Panc1 (cell line): ENCODE results near the gene SLC7A14.

Experiments
- POLR2AphosphoS5 ChIP-seq: IDR thresholded peaks from 2 replicates; pipeline ENCODE4 v1.6.1; 2012; ENCODE audit warnings: mild to moderate bottlenecking, low read depth, low read length, moderate library complexity
- REST ChIP-seq, 2 experiments: IDR thresholded peaks; 2 replicates each; pipeline ENCODE4 v1.6.1; 2011 to 2012; ENCODE audit warnings: low read depth in 2 of 2, control low read depth in 1 of 2, low read length in 1 of 2, mild to moderate bottlenecking in 1 of 2, moderate library complexity in 1 of 2; ENCODE audit not compliant: insufficient read depth in 1 of 2
- TCF7L2 ChIP-seq: IDR thresholded peaks from 2 replicates; pipeline ENCODE4 v1.6.1; 2011; ENCODE audit warnings: mild to moderate bottlenecking, low read depth, low read length, inconsistent platforms
- TF ChIP-seq, protein P1 (sequence below): fragments of 450-650 bp; IDR thresholded peaks from 2 replicates; pipeline ENCODE4 v1.5.1; 2017; ENCODE audit warnings: mild to moderate bottlenecking

GRCh38 chr3:170493712-170494182 is 92.1 kb downstream of the SLC7A14 start:
- TF ChIP-seq POLR2AphosphoS5: no peak
- TF ChIP-seq, protein P1, sequence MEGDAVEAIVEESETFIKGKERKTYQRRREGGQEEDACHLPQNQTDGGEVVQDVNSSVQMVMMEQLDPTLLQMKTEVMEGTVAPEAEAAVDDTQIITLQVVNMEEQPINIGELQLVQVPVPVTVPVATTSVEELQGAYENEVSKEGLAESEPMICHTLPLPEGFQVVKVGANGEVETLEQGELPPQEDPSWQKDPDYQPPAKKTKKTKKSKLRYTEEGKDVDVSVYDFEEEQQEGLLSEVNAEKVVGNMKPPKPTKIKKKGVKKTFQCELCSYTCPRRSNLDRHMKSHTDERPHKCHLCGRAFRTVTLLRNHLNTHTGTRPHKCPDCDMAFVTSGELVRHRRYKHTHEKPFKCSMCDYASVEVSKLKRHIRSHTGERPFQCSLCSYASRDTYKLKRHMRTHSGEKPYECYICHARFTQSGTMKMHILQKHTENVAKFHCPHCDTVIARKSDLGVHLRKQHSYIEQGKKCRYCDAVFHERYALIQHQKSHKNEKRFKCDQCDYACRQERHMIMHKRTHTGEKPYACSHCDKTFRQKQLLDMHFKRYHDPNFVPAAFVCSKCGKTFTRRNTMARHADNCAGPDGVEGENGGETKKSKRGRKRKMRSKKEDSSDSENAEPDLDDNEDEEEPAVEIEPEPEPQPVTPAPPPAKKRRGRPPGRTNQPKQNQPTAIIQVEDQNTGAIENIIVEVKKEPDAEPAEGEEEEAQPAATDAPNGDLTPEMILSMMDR: no peak
- TF ChIP-seq REST (IDR thresholded peaks at IDR 0.05; ENCODE audit: insufficient read depth in 1 of 2, low read depth in 2 of 2, low read length in 1 of 2): no peak
- no peak for TF ChIP-seq TCF7L2
